GM23338 (cell line): ENCODE results near the gene LST1. TPM values are rescaled to one million over a fixed set of nuclear protein-coding genes. Genes with fewer than 3 reads are reported as not detected.

Experiments
- ATAC-seq: fragments of 200-7000 bp; cut with Tn5 transposase; 3 replicates; pipeline ENCODE4 v1.9.1; 2020
- DNase-seq: peaks from one replicate; pipeline ENCODE4 v3.0.0-alpha.2; 2015; ENCODE audit warnings: low spot score
- H2AFZ ChIP-seq: fragments of 200-600 bp; sonication (generic); 2 replicates; pipeline ENCODE4 v1.8.0; 2016; ENCODE audit warnings: antibody characterized with exemption, mild to moderate bottlenecking, moderate library complexity
- H3F3A ChIP-seq: fragments of 200-600 bp; sonication (generic); replicated peaks from 2 replicates; pipeline ENCODE4 v1.8.0; 2017; ENCODE audit warnings: antibody characterized with exemption, mixed run types, low read depth
- H3K27ac ChIP-seq: fragments of 200-600 bp; sonication (generic); 2 replicates; pipeline ENCODE4 v1.6.1; 2016; ENCODE audit warnings: low read depth
- H3K27me3 ChIP-seq: fragments of 200-600 bp; sonication (generic); 2 replicates; pipeline ENCODE4 v1.8.0; 2016; ENCODE audit warnings: mild to moderate bottlenecking, mixed run types, moderate library complexity; ENCODE audit not compliant: insufficient read depth
- H3K36me3 ChIP-seq: fragments of 200-600 bp; sonication (generic); 2 replicates; pipeline ENCODE4 v1.8.0; 2016; ENCODE audit warnings: mild to moderate bottlenecking; ENCODE audit not compliant: insufficient read depth
- H3K4me1 ChIP-seq: fragments of 200-600 bp; sonication (generic); 2 replicates; pipeline ENCODE4 v1.8.0; 2016; ENCODE audit warnings: mild to moderate bottlenecking, moderate library complexity; ENCODE audit not compliant: insufficient read depth
- H3K4me2 ChIP-seq: fragments of 200-600 bp; sonication (generic); 2 replicates; pipeline ENCODE4 v1.7.1; 2017; ENCODE audit warnings: mixed run types
- H3K4me3 ChIP-seq: fragments of 200-600 bp; sonication (generic); 2 replicates; pipeline ENCODE4 v1.6.1; 2016; ENCODE audit warnings: mixed run types
- H3K79me2 ChIP-seq: fragments of 200-600 bp; sonication (generic); replicated peaks from 2 replicates; pipeline ENCODE4 v1.8.0; 2017; ENCODE audit warnings: mild to moderate bottlenecking; ENCODE audit not compliant: insufficient read depth
- H3K9me2 ChIP-seq: fragments of 200-600 bp; sonication (generic); 2 replicates; pipeline ENCODE4 v1.8.0; 2017; ENCODE audit not compliant: insufficient read depth
- H4K20me1 ChIP-seq: fragments of 200-600 bp; sonication (generic); replicated peaks from 2 replicates; pipeline ENCODE4 v1.8.0; 2017; ENCODE audit warnings: mild to moderate bottlenecking; ENCODE audit not compliant: insufficient read depth
- H3K27ac Mint-ChIP-seq: 2 replicates; pipeline ENCODE4 v1.8.0; 2020; ENCODE audit warnings: inconsistent platforms, mild to moderate bottlenecking, moderate library complexity, mixed read lengths
- H3K27me3 Mint-ChIP-seq: 3 replicates; pipeline ENCODE4 v1.8.0; 2022; ENCODE audit warnings: low read depth, mild to moderate bottlenecking, moderate library complexity, mixed read lengths, inconsistent platforms; ENCODE audit not compliant: insufficient read depth, poor library complexity
- H3K36me3 Mint-ChIP-seq: 3 replicates; pipeline ENCODE4 v1.8.0; 2021; ENCODE audit warnings: low read depth, mild to moderate bottlenecking, inconsistent platforms, moderate library complexity, mixed read lengths
- H3K4me1 Mint-ChIP-seq: 3 replicates; pipeline ENCODE4 v1.8.0; 2020; ENCODE audit warnings: mild to moderate bottlenecking, inconsistent platforms, mixed read lengths
- H3K4me3 Mint-ChIP-seq: 3 replicates; pipeline ENCODE4 v1.8.0; 2021; ENCODE audit warnings: moderate library complexity, mild to moderate bottlenecking, inconsistent platforms, mixed read lengths
- H3K9me3 Mint-ChIP-seq: 3 replicates; pipeline ENCODE4 v1.8.0; 2020; ENCODE audit warnings: moderate library complexity, mild to moderate bottlenecking, inconsistent platforms, mixed read lengths
- EZH2phosphoT487 ChIP-seq: fragments of 200-600 bp; sonication (generic); IDR thresholded peaks from one replicate; pipeline ENCODE4 v1.8.1; 2018; ENCODE audit warnings: antibody characterized with exemption; ENCODE audit not compliant: unreplicated experiment
- JUNB ChIP-seq: IDR thresholded peaks from one replicate; pipeline ENCODE4 v1.6.1; 2016; ENCODE audit warnings: antibody characterized with exemption; ENCODE audit not compliant: unreplicated experiment
- NANOG ChIP-seq: IDR thresholded peaks from 2 replicates; pipeline ENCODE4 v1.6.1; 2016; ENCODE audit warnings: antibody characterized with exemption, borderline replicate concordance
- POLR2AphosphoS5 ChIP-seq: IDR thresholded peaks from 2 replicates; pipeline ENCODE4 v1.6.1; 2016; ENCODE audit warnings: antibody characterized with exemption, low read depth
- ZNF114 ChIP-seq: fragments of 250-450 bp; sonication (Bioruptor Pico); IDR thresholded peaks from 2 replicates; pipeline ENCODE4 v1.5.0; 2020; ENCODE audit warnings: mild to moderate bottlenecking, moderate library complexity
- ZNF331 ChIP-seq: fragments of 250-450 bp; sonication (Bioruptor Pico); IDR thresholded peaks from 2 replicates; pipeline ENCODE4 v1.5.0; 2020; ENCODE audit warnings: low read depth, mild to moderate bottlenecking, moderate library complexity
- polyA plus RNA-seq: library from polyadenylated mRNA; unstranded; fragments of >200 nt; fragmentation: Nextera tagmentation; extraction: Ambion mirVana; gene quantifications from 2 replicates; pipeline ENCODE4 v1.2.1, GENCODE V29; 2016
- total RNA-seq: library from RNA; depleted of rRNA; stranded (reverse); fragments of >200 nt; shearing (Covaris generic); gene quantifications from 2 replicates; pipeline ENCODE4 v1.2.3, GENCODE V29; 2014
- TF ChIP-seq, protein P1 (sequence below): IDR thresholded peaks from one replicate; pipeline ENCODE4 v1.6.1; 2018; ENCODE audit warnings: antibody characterized with exemption; ENCODE audit not compliant: unreplicated experiment
- TF ChIP-seq, protein P2 (sequence below), 2 experiments: fragments of 200-600 bp in 1 of 2; sonication (generic) in 1 of 2; conservative IDR thresholded peaks; 2 replicates each; pipeline versions ENCODE4 v1.5.1 to v1.6.1; 2016 to 2017; ENCODE audit warnings: antibody characterized with exemption in 2 of 2, low read depth in 2 of 2, mild to moderate bottlenecking in 2 of 2, moderate library complexity in 1 of 2
- TF ChIP-seq, protein P3 (sequence below): fragments of 250-450 bp; sonication (Bioruptor Pico); IDR thresholded peaks from 2 replicates; pipeline ENCODE4 v1.5.0; 2020; ENCODE audit warnings: mild to moderate bottlenecking, moderate library complexity
- TF ChIP-seq, protein P4 (sequence below): IDR thresholded peaks from 2 replicates; pipeline ENCODE4 v1.6.1; 2016; ENCODE audit warnings: antibody characterized with exemption

The LST1 gene
- total and polyA plus RNA-seq, 2 experiments from 2014 or later: 0.37 TPM; not detected in 1

DNA sequence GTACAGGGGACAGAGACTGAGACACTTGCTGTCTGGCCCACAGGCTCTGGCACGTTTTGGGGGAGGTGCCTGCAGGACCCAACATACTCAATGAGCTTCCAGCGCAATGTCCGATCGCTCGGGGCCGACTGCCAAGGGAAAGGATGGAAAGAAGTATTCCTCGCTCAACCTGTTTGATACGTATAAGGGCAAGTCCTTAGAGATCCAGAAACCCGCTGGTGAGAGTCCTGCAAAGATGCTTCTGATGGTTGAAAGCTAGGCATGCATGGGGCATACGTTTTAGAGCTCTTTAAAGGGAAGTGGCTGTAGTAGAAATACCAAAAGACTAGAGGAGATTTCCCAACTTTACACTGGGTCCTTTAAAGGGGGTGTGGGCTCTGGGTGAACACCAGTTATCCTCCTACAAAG is 36.6 kb downstream of the LST1 start:
- H4K20me1 ChIP-seq: peaks cover 43% of the 10 kb centered on the region
- H3K27ac Mint-ChIP-seq: peak overlapping the region; percentile 99
- peak overlapping the region; percentile 94 for H3K4me3 Mint-ChIP-seq
- H3K9me3 Mint-ChIP-seq: peaks cover 6% of the 10 kb centered on the region
- TF ChIP-seq JUNB: no peak
- TF ChIP-seq, protein P1, sequence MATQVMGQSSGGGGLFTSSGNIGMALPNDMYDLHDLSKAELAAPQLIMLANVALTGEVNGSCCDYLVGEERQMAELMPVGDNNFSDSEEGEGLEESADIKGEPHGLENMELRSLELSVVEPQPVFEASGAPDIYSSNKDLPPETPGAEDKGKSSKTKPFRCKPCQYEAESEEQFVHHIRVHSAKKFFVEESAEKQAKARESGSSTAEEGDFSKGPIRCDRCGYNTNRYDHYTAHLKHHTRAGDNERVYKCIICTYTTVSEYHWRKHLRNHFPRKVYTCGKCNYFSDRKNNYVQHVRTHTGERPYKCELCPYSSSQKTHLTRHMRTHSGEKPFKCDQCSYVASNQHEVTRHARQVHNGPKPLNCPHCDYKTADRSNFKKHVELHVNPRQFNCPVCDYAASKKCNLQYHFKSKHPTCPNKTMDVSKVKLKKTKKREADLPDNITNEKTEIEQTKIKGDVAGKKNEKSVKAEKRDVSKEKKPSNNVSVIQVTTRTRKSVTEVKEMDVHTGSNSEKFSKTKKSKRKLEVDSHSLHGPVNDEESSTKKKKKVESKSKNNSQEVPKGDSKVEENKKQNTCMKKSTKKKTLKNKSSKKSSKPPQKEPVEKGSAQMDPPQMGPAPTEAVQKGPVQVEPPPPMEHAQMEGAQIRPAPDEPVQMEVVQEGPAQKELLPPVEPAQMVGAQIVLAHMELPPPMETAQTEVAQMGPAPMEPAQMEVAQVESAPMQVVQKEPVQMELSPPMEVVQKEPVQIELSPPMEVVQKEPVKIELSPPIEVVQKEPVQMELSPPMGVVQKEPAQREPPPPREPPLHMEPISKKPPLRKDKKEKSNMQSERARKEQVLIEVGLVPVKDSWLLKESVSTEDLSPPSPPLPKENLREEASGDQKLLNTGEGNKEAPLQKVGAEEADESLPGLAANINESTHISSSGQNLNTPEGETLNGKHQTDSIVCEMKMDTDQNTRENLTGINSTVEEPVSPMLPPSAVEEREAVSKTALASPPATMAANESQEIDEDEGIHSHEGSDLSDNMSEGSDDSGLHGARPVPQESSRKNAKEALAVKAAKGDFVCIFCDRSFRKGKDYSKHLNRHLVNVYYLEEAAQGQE: no peak
- no peak for TF ChIP-seq ZNF331
- TF ChIP-seq NANOG: no peak
- TF ChIP-seq POLR2AphosphoS5: no peak
- H3K79me2 ChIP-seq: peaks cover 54% of the 10 kb centered on the region
- H3F3A ChIP-seq: peaks cover 36% of the 10 kb centered on the region
- peaks cover 52% of the 10 kb centered on the region for H3K36me3 ChIP-seq
- H3K36me3 Mint-ChIP-seq: peaks cover 75% of the 10 kb centered on the region
- H2AFZ ChIP-seq: no peak overlapping the region
- DNase-seq (no peak), ATAC-seq (no peak)
- H3K4me2 ChIP-seq: peak overlapping the region; percentile 99
- no peak overlapping the region for H3K27ac ChIP-seq
- H3K27me3 ChIP-seq: no peaks in the 10 kb centered on the region
- H3K4me3 ChIP-seq: peak overlapping the region; percentile 100
- peaks cover 9% of the 10 kb centered on the region for H3K4me1 Mint-ChIP-seq
- no peaks in the 10 kb centered on the region for H3K9me2 ChIP-seq
- peaks cover 15% of the 10 kb centered on the region for H3K4me1 ChIP-seq
- peaks cover 28% of the 10 kb centered on the region for H3K27me3 Mint-ChIP-seq

DNA sequence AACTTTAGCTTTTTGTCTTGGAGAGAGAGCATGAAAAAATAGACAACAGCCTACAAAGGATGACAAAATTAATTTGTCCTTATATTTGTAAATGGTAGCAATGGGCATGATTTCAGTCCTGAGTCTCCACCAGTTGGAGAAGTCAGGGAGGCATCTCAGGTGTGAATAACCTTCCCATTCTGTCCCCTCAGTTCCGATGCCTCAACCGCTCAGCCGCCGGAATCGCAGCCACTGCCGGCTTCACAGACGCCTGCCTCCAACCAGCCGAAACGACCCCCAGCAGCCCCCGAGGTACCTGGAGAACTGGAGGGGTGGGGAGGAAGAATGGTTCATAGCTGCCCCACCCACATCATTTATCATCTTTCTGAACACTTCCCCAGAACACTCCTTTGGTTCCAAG is 38.0 kb downstream of the LST1 start:
- H3K9me2 ChIP-seq: no peaks in the 10 kb centered on the region
- H3K36me3 ChIP-seq: peaks cover 66% of the 10 kb centered on the region
- TF ChIP-seq ZNF331 (no peak), EZH2phosphoT487 (no peak), ZNF114 (no peak), POLR2AphosphoS5 (no peak), JUNB (no peak)
- TF ChIP-seq, protein P2, sequence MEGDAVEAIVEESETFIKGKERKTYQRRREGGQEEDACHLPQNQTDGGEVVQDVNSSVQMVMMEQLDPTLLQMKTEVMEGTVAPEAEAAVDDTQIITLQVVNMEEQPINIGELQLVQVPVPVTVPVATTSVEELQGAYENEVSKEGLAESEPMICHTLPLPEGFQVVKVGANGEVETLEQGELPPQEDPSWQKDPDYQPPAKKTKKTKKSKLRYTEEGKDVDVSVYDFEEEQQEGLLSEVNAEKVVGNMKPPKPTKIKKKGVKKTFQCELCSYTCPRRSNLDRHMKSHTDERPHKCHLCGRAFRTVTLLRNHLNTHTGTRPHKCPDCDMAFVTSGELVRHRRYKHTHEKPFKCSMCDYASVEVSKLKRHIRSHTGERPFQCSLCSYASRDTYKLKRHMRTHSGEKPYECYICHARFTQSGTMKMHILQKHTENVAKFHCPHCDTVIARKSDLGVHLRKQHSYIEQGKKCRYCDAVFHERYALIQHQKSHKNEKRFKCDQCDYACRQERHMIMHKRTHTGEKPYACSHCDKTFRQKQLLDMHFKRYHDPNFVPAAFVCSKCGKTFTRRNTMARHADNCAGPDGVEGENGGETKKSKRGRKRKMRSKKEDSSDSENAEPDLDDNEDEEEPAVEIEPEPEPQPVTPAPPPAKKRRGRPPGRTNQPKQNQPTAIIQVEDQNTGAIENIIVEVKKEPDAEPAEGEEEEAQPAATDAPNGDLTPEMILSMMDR (conservative IDR thresholded peaks at IDR 0.05; ENCODE audit: low read depth in 2 of 2): no peak
- TF ChIP-seq, protein P3, sequence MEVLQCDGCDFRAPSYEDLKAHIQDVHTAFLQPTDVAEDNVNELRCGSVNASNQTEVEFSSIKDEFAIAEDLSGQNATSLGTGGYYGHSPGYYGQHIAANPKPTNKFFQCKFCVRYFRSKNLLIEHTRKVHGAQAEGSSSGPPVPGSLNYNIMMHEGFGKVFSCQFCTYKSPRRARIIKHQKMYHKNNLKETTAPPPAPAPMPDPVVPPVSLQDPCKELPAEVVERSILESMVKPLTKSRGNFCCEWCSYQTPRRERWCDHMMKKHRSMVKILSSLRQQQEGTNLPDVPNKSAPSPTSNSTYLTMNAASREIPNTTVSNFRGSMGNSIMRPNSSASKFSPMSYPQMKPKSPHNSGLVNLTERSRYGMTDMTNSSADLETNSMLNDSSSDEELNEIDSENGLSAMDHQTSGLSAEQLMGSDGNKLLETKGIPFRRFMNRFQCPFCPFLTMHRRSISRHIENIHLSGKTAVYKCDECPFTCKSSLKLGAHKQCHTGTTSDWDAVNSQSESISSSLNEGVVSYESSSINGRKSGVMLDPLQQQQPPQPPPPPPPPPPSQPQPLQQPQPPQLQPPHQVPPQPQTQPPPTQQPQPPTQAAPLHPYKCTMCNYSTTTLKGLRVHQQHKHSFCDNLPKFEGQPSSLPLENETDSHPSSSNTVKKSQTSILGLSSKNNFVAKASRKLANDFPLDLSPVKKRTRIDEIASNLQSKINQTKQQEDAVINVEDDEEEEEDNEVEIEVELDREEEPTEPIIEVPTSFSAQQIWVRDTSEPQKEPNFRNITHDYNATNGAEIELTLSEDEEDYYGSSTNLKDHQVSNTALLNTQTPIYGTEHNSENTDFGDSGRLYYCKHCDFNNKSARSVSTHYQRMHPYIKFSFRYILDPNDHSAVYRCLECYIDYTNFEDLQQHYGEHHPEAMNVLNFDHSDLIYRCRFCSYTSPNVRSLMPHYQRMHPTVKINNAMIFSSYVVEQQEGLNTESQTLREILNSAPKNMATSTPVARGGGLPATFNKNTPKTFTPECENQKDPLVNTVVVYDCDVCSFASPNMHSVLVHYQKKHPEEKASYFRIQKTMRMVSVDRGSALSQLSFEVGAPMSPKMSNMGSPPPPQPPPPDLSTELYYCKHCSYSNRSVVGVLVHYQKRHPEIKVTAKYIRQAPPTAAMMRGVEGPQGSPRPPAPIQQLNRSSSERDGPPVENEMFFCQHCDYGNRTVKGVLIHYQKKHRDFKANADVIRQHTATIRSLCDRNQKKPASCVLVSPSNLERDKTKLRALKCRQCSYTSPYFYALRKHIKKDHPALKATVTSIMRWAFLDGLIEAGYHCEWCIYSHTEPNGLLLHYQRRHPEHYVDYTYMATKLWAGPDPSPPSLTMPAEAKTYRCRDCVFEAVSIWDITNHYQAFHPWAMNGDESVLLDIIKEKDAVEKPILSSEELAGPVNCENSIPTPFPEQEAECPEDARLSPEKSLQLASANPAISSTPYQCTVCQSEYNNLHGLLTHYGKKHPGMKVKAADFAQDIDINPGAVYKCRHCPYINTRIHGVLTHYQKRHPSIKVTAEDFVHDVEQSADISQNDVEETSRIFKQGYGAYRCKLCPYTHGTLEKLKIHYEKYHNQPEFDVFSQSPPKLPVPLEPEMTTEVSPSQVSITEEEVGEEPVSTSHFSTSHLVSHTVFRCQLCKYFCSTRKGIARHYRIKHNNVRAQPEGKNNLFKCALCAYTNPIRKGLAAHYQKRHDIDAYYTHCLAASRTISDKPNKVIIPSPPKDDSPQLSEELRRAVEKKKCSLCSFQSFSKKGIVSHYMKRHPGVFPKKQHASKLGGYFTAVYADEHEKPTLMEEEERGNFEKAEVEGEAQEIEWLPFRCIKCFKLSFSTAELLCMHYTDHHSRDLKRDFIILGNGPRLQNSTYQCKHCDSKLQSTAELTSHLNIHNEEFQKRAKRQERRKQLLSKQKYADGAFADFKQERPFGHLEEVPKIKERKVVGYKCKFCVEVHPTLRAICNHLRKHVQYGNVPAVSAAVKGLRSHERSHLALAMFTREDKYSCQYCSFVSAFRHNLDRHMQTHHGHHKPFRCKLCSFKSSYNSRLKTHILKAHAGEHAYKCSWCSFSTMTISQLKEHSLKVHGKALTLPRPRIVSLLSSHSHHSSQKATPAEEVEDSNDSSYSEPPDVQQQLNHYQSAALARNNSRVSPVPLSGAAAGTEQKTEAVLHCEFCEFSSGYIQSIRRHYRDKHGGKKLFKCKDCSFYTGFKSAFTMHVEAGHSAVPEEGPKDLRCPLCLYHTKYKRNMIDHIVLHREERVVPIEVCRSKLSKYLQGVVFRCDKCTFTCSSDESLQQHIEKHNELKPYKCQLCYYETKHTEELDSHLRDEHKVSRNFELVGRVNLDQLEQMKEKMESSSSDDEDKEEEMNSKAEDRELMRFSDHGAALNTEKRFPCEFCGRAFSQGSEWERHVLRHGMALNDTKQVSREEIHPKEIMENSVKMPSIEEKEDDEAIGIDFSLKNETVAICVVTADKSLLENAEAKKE (CRISPR knock-in tag): no peak
- TF ChIP-seq, protein P4, sequence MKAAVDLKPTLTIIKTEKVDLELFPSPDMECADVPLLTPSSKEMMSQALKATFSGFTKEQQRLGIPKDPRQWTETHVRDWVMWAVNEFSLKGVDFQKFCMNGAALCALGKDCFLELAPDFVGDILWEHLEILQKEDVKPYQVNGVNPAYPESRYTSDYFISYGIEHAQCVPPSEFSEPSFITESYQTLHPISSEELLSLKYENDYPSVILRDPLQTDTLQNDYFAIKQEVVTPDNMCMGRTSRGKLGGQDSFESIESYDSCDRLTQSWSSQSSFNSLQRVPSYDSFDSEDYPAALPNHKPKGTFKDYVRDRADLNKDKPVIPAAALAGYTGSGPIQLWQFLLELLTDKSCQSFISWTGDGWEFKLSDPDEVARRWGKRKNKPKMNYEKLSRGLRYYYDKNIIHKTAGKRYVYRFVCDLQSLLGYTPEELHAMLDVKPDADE: no peak

More for the DNA sequence above, 38.0 kb downstream of the LST1 start:
- Histone ChIP-seq H3K4me3 (no peak overlapping the region), H3K27me3 (no peaks in the 10 kb centered on the region), H3K4me2 (no peak overlapping the region), H4K20me1 (peaks cover 52% of the 10 kb centered on the region), H3K27ac (peak overlapping the region; percentile 66), H3F3A (peaks cover 47% of the 10 kb centered on the region), H3K4me1 (peaks cover 15% of the 10 kb centered on the region), H3K79me2 (peaks cover 64% of the 10 kb centered on the region), H2AFZ (no peak overlapping the region)
- Mint-ChIP-seq H3K27ac (no peak overlapping the region), H3K4me3 (no peak overlapping the region), H3K4me1 (peaks cover 9% of the 10 kb centered on the region), H3K27me3 (peaks cover 24% of the 10 kb centered on the region), H3K9me3 (peaks cover 6% of the 10 kb centered on the region), H3K36me3 (peaks cover 86% of the 10 kb centered on the region)
- DNase-seq (no peak), ATAC-seq (no peak)
